Measurements from ENCODE around the gene TMEM161A. TPM values are rescaled to one million over a fixed set of nuclear protein-coding genes. Genes with fewer than 3 reads are reported as not detected.

Gene TMEM161A
- total and polyA plus RNA-seq, 7 donors, result 3.0 to 28.0 (median 15.6) TPM

DNA sequence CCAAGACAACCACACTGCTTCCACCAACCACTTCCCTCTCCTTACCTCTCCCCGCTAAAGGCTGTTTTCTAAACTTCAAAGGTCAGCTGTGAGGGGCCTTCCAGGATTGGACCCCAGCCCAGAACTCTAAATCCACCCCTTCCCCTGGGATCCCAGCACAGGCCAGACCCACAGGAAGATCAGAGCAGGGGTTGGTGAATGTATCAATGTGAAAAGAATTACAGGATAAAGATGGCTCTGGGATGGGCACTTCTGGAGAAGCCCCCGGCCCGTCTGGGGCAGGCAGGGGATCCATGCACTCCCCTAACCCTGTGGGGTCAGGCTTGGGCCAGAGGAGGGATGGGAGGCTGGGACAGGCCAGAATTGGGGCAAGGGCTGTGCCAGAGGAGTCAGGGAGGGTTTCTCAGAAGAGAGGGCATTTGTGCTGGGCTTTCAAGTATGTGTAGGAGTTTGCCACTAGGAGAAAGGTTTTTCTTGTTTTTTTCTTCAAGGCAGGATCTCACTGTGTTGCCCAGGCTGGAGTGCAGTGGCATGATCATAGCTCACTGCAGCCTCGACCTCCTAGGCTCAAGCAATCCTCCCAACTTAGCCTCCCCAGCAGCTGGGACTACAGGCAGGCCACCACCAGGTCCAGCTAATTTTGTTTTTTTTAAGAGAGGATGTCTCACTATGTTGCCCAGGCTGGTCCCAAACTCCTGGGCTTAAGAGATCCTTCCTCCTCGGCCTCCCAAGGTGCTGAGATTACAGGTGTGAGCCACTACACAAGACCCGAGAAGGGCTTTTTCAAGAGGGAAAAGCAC is 32.8 kb upstream of the TMEM161A start:
- H3K4me1 ChIP-seq, result peaks cover 0 to 11% (median 10%) of the 10 kb centered on the region in 4 donors
- peaks cover 0 to 6% (median 0%) of the 10 kb centered on the region in 4 donors for H3K36me3 ChIP-seq
- H3K27me3 ChIP-seq, result peaks cover 0 to 23% (median 13%) of the 10 kb centered on the region in 3 donors
- no peak for DNase-seq
- WGBS, 2 donors, result 89% methylated on average over 6 of the region's 6 CpGs
- intact Hi-C loops (cut with DNase I), result no loop called here
- H3K4me3 ChIP-seq, result no peak overlapping the region
- no peaks in the 10 kb centered on the region for H3K9me3 ChIP-seq
- no peak for TF ChIP-seq POLR2AphosphoS5 (IDR thresholded peaks at IDR 0.05)
- TF ChIP-seq, protein P1, sequence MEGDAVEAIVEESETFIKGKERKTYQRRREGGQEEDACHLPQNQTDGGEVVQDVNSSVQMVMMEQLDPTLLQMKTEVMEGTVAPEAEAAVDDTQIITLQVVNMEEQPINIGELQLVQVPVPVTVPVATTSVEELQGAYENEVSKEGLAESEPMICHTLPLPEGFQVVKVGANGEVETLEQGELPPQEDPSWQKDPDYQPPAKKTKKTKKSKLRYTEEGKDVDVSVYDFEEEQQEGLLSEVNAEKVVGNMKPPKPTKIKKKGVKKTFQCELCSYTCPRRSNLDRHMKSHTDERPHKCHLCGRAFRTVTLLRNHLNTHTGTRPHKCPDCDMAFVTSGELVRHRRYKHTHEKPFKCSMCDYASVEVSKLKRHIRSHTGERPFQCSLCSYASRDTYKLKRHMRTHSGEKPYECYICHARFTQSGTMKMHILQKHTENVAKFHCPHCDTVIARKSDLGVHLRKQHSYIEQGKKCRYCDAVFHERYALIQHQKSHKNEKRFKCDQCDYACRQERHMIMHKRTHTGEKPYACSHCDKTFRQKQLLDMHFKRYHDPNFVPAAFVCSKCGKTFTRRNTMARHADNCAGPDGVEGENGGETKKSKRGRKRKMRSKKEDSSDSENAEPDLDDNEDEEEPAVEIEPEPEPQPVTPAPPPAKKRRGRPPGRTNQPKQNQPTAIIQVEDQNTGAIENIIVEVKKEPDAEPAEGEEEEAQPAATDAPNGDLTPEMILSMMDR (IDR thresholded peaks at IDR 0.05), result no peak
- TF ChIP-seq POLR2A (IDR thresholded peaks at IDR 0.05), result no peak
- no peak for TF ChIP-seq EP300 (IDR thresholded peaks at IDR 0.05)
- no peak overlapping the region for H3K27ac ChIP-seq

DNA sequence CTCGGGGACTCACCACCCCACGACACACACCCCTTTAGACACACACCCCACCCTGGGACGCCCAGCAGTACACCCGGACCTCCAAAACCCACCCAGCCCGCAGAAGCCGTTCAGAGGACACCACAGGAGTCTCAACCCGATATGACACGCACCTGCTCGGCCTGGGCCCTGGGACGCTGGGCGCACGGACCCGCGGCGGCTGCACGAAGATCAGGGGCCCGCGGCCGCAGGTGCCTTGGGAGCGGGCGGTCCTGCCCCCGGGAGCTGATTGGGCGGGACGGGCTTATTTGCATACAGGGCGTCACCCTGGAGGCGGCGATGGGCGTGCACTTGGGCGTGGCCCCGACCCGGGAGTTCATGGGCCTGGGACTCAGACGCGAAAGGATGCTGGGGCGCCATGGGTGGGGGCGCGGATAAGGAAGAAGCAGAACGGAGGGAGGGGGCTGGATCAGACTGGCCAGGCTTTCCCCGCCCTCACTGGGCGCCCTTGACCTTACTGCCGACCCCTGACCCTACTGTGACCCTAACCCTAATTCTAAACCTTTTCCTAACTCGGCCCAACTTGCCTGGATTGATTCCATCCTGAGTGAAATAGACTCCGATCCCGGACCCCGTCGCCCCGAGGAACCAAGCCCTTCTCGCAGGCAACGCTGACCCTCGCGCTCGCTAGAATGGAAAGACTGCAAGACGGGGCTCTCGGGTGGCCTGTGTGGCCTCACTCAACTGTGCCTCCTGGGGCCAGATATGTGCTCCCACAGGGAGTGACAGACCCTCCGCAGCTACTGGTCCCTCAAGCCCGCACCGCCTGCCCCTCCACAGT is 32.0 kb upstream of the TMEM161A start, which contains the start of gene MEF2B:
Gene MEF2B, minus strand, starts transcription at position 211 of the 820 bp plus-strand sequence. CDS start 19,528 bp downstream, outside the sequence.
- H3K27ac ChIP-seq, result no peak within 1 kb of the TSS
- peaks cover 0 to 23% (median 13%) of the 10 kb centered on the region in 3 donors for H3K27me3 ChIP-seq
- 12 to 18% methylated on average over 56 of the region's 56 CpGs for WGBS, 2 donors
- H3K4me1 ChIP-seq, result peaks cover 0 to 11% (median 10%) of the 10 kb centered on the region in 4 donors
- no peak for DNase-seq
- H3K4me3 ChIP-seq, result peak within 1 kb of the TSS in 2 of 4 donors; percentile 22 to 23
- H3K36me3 ChIP-seq, result no peaks in the 10 kb centered on the region
- intact Hi-C loops (cut with DNase I), result no loop called here
- no peak for TF ChIP-seq EP300 (IDR thresholded peaks at IDR 0.05)
- TF ChIP-seq POLR2AphosphoS5 (IDR thresholded peaks at IDR 0.05), result peak in 1 of 4 donors; percentile 5
- TF ChIP-seq POLR2A (IDR thresholded peaks at IDR 0.05), result no peak
- TF ChIP-seq, protein P1 (IDR thresholded peaks at IDR 0.05), result no peak
- H3K9me3 ChIP-seq, result no peaks in the 10 kb centered on the region

DNA sequence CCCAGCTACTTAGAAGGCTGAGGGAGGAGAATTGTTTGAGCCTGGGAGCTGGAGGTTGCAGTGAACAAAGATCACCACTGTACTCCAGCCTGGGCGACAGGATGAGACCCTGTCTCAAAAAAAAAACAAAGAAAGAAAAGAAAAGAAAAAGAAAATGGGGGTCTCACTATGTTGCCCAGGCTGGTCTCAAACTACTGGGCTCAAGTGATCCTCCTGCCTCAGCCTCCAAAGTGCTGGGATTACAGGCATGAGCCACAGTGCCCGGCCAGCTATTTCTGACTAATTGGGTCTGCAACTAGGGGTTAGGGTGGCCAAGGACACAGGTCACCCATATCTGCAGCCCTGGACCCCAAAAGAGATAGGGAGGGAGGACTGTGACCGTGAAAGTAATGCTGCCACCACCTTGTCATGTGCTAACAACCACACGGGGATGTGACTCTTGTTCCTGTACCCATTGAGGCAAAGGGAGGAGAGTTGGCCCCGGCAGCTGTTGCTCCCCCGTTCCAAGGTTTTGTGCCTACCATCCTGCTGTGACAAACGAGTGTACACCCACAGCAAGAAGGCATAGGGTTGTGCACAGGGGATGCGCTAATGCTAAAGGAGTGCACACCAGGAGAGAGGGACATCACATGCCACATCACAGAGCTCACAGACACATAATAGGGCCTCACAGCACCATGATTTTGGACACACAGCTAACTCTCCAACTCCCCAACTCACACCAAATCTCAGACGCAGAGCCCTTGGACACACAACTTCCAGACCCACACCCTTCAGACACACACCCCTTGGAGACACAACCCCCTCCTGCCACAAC is 31.2 kb upstream of the TMEM161A start:
- 72 to 81% methylated on average over 9 of the region's 9 CpGs for whole genome bisulfite sequencing, 2 donors
- H3K4me3 ChIP-seq, result peak overlapping the region in 2 of 4 donors; percentile 22 to 23
- no peaks in the 10 kb centered on the region for H3K36me3 ChIP-seq
- H3K27ac ChIP-seq, result no peak overlapping the region
- intact Hi-C loops (cut with DNase I), result no loop called here
- DNase-seq, result no peak
- H3K9me3 ChIP-seq, result no peaks in the 10 kb centered on the region
- peaks cover 0 to 23% (median 13%) of the 10 kb centered on the region in 3 donors for H3K27me3 ChIP-seq
- peaks cover 0 to 11% (median 10%) of the 10 kb centered on the region in 4 donors for H3K4me1 ChIP-seq
- TF ChIP-seq POLR2A (IDR thresholded peaks at IDR 0.05) (no peak), EP300 (IDR thresholded peaks at IDR 0.05) (no peak), POLR2AphosphoS5 (IDR thresholded peaks at IDR 0.05) (no peak)
- TF ChIP-seq, protein P1 (IDR thresholded peaks at IDR 0.05), result no peak

DNA sequence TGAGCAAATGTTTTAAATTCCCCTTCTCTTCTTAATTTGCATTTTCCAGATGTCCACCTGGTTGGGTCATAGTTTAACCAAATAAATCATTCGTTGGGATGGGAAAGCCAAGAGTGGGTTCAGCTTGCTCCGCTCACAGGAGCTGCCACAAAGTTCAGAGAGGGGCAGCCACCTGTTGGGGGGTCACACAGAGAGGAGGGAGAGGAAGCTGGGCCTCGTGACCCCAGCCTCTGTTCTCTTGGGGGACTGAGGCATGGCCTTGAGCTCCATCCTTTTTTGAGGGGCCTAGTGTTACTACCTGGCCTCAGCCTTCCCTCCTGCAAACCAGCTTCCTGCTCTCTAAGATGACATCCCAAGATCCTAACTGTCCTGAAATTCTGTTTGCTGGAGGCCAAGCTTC is 29.3 kb upstream of the TMEM161A start:
- TF ChIP-seq, protein P1 (IDR thresholded peaks at IDR 0.05), result no peak
- no peak for TF ChIP-seq EP300 (IDR thresholded peaks at IDR 0.05)
- no peak for TF ChIP-seq POLR2A (IDR thresholded peaks at IDR 0.05)
- no peak for TF ChIP-seq POLR2AphosphoS5 (IDR thresholded peaks at IDR 0.05)
- intact Hi-C loops (cut with DNase I), result no loop called here
- no peak for DNase-seq
- H3K36me3 ChIP-seq, result no peaks in the 10 kb centered on the region
- peaks cover 0 to 11% (median 10%) of the 10 kb centered on the region in 4 donors for H3K4me1 ChIP-seq
- no peak overlapping the region for H3K4me3 ChIP-seq
- WGBS, 2 donors, result 82 to 83% methylated on average over 3 of the region's 3 CpGs
- peaks cover 0 to 23% (median 13%) of the 10 kb centered on the region in 3 donors for H3K27me3 ChIP-seq
- no peaks in the 10 kb centered on the region for H3K9me3 ChIP-seq
- no peak overlapping the region for H3K27ac ChIP-seq

Data from sigmoid colon (tissue), 7 donors.